GM21825 (cell line): Measurements from ENCODE around the gene TEK.

Experiments used
- ATAC-seq: cut with Tn5 transposase; IDR thresholded peaks from one replicate; pipeline ENCODE4 v1.9.1; 2021; ENCODE audit warnings: mild to moderate bottlenecking, moderate library complexity; ENCODE audit not compliant: unreplicated experiment

TEK gene

DNA sequence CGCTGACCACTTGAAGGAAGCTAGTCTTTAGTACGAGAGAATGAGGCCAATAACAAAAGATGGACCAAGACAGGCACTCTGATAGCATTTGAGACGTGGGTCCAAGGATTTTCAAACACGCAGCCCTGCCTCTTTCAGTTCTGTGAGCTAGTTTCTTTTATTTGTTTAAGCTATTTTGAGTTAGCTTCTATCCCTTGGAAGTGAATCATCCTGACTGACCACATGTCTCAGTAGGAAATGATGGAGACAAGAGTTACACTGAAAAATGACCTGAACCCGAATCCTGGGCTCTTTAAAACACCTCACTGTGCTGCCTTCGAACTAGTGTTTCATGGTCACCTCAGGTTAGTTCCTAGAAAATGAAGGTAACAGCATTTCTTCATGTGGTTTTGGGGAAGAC, 9.9 kb downstream of the TEK start:
- no peak for ATAC-seq

DNA sequence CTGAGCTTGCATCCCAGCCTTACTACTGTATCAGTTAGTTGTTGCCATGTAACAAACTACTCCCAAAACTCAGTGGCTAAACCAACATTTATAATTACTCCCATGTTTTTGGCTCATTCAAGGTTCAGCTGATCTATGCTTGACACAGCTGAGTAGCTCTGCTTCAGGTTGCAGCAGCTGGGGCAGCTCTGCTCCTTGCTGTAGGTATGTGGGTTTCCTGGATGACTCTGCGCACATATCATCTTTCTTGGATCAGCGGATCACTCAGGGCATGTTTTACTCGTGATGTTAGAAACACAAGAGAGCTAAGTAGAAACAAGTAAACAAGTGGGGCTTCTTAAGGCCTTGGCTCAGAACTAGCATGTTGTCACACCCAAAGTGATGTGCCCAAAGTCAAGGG, 15.1 kb downstream of the TEK start:
- ATAC-seq: no peak

DNA sequence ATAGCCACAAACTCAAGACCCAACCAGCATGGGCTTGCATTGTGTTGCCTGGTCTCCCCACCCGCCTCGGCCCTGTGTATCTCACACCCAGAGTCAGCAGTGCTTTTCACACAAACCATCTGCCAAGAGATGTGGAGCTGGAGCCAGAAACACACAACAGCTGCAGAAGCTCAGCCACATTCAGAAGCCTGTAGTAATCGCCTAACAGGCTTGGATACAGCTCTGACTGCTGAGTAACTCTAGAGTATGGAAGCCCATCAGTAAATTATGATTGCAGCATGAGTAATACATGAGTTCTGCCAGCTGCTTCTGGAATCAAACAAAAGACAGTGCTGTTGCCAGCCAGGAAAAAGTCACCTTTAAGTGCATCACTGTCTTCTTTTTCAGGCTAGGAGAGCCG, 16.0 kb downstream of the TEK start:
- no peak for ATAC-seq

DNA sequence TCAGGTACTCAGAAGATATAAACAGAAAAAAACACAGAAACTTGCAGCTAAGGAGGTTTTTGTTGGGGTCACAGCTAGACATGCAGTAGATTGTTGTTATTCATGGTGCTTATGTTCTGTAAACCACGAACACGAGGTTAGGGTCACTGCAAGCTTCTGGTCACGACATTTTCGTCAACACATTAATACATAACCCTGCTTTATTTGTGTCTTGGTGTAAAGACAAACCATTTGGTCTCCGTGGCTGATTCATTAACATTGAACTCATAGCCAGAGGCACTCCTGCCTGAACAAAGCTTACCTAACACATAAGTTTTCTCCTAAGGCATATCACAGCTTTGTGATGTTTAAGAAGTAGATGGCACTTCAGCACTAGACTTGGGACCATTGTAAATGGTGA, 16.9 kb downstream of the TEK start:
- no peak for ATAC-seq

DNA sequence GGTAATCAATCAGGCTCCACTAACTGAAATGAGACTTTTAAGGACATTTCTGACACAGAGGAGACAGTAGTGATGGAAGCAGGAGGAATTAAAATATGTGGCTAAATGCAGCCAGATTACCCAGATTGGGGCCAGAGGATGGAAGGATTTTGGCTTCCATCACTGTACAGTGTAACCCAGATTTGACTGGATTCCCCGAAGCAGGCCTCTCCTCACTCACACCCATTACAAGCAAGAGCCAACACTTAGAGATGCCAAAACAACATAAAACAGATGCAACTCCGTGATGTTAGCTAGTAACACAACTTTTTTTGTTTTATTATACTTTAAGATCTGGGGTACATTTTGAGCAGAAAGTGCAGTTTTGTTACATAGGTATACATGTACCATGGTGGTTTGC, 17.6 kb downstream of the TEK start:
- ATAC-seq: no peak

DNA sequence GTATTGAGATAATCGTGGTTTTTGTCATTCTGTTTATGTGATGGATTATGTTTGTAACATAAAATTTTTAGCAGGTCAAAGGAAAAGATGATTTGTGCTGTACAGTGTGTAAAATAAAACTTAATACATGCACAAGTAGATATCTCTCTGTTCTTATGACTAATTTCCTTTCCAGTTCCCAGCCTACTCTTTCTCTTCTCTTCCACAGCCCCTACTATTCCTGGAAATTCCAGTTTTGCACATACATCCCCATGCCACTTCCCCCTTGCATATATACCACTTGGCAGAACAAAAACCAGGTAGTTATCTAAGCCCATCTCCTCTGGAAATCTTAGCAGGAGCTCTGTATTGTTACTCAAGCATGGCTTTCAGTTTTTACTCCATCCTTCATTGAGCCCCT, 20.2 kb downstream of the TEK start:
- ATAC-seq: no peak

DNA sequence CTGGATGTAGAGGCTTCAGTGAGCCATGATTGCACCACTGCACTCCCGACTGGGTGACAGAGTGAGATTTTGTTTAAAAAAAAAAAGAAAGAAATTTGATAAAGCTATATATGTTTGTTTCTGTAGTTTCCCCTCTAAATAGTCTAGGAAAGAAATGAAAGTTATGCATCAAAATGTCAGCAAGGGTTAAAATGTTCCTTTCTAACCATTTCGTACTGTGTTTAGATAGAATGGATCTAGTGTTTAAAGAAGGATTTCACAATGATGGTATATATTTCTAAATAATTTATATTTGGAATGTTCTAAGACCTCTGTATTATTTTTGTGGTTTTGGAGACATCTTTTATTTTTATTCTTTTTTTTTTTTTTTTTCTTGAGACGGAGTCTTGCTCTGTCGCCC, 22.7 kb downstream of the TEK start:
- no peak for ATAC-seq

DNA sequence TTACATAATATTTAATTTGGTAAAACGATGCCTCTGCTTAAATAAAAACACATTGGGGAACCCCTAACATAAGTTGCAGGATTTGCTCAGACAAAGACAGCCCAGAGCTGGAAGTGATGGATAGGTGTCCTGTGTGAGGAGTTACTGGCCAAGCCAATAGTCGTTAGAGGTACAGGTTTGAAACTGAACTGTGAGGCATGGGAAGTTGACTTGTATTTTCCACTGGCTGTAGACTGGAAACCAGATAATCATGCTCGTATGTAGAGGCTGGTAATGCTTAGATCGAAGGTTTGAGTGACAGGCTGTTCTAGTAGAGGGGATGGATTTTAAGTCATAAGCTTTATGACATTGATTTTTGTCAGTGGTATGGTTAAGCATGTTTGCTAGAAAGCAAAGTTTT, 24.8 kb downstream of the TEK start:
- ATAC-seq: no peak

DNA sequence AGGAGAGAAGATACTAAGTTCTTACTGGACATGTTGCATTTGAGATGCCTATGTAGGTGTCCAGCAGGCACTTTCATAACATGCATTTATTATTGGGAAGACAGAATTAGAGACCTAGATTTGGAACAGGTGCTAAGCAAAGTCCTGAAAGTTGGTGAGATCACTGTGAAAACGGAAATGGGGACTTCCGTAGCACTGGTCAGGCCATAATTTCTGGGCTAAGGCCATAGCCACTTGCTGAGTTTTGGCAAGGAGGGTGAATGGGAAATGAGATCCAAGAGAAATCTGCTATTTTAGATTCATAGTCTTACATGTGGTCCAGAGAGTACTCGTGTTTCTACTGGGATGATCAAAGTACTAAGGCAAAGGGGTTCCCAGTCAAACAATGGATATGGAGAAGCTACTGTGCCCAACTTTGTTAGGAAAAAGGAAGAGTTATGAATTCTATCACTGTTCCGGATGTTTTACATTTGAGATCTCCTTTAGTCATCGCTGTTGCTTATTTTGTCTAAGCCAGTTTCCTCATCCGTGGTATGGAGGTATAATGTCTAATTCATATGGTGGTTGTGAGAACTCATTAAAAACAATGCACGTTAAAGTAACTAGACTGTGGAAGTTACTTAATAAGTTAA, 33.4 kb downstream of the TEK start:
- ATAC-seq: no peak

DNA sequence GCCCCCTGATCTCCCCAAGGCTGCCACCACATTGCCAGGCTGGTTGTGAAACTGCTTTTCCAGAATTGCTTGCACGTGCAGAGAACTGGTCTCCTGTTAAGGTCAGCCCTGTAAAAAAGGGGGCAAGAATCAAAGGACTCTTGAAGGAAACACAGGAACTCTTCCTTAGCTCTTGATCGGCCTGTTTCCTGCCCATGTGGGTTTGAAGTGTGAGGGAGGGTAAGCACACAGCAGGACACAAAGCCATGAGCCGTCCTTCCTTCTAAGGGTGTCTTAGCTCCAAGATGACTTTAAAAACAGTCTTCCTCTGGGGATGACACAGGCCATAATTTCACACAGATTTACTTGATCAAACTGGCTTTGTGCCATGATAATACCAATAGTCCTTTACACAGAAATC, 36.1 kb downstream of the TEK start:
- no peak for ATAC-seq

DNA sequence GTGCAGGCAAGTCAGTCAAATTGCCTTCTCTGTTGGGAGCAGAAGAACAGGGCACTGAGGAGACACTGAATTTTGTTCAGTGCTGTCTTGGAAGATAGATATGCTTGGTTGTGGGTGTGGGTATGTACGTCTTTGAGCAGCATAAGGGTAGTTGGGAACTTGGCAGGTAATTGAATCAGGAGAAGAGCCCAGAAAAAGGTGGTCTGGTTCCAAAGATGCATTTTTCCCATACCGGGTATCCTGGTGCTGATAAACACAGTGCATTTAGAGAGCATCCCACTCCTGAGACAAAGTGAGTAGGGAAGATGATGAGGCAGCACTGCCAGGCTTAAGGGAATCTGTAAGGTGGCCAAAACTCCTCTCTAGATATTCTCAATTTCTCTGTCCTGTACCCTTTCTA, 40.6 kb downstream of the TEK start:
- no peak for ATAC-seq

DNA sequence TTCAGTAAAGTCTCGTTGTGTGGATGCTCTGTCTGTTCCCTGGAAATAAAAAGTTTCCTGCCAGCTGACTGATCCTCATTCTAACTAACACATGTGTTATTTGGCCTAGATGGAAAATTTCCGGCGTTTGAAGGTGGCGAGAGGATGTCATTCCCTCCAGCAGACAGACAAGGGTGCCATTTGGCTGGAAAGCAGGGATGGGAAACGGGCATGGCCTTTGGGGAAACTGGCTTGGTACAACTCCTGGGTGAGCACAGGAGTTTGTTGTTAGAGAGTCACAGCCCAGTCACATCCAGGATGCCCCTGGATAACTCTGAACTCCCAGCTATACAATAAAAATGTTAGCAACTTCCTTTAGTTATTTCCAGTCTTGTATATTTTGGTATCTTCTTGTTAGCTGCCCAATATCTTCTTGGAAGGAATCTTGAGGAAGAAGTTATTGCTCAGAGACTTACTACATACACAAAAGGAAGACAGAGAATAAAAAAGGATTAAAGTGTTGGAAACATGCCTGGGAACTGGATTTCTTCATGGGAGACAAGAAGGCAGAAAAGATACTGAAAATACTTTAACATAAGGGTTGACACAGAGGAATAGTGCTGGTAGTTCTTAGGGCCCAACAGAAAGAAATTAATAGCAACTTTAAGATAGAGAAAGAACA, 41.9 kb downstream of the TEK start:
- no peak for ATAC-seq

DNA sequence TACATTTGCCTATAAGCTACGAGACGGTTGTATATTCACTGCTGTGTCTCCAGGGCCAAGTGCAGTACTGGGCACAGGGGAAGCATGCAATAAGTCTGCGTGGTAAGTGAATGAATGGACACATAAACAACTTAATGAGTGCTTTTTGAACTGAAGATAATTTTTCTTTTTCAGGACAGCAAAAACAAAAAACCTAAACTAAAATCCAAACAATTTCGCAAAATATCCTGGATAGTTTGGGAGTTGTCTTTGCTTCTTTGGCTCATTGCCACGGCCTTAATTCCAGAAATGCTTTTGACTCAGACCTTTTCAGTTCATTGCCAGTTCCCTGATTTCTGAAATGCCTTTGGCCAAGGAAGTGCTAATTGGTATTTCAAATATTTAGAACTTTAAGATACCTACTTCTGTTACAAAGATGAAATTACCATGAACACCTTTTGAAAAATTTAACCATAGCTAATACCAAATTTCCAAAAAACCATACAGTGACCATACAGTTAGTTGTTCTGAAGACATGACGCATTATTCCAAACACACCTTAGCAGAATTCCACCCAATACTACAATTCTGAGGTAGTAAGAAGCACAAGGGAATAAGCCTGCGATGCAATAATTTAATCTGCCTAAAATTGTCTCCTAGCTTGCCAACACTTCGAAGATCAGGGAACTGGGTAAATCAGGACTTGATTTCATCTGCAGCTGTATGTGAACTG, 42.8 kb downstream of the TEK start:
- no peak for ATAC-seq

DNA sequence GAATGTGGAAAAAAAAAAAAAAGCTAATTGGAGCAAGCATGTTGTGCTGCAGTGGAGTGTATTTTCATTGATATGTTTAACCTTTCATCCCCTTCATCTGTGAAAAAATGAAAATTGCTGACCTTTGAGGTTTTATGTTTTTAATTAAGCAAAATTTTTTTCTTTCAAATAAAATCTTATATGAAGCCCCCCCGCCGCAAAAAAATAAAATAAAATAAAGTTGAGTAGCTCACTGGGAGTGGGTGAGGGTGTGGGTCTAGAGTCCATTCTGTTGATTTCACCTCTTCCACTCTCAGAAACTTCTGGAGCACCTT, 43.3 kb downstream of the TEK start:
- ATAC-seq: no peak

DNA sequence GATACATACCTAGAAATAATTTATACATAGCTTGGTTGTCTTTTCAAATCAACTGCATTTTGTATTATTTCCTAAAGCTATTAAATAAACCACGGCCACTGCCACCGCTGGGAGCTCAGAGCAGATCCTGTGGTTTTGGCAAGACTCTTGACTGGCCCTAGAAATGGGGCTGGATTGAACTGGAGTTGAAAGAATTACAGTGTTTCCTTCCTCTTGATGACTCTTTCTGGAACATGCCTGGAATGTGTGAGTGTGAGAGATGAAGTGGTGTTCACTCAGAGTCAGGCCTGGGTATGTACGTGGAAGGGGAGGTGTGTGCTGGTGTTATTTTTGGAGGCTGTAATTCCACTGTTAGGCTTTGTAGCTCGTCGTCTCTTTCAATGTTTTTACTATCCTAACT, 45.9 kb downstream of the TEK start:
- ATAC-seq: no peak

DNA sequence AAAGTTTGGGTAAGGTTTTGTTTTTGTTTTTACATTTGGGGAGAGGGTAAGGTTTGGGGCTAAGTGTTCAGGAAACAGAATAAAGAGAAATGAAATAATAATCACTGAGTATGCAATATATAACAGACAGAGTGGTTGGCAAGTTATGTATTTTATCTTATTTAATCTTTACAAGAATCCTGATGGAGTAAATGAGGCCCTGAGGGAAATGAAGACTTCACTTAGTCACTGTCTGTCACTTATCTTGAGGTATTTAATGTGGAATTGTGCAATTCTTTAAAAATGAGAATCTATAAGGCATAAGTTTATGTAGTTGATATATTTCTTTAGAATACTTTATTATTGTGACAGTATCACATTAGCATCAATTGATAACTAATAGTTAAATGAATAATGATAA, 48.1 kb downstream of the TEK start:
- ATAC-seq: no peak

DNA sequence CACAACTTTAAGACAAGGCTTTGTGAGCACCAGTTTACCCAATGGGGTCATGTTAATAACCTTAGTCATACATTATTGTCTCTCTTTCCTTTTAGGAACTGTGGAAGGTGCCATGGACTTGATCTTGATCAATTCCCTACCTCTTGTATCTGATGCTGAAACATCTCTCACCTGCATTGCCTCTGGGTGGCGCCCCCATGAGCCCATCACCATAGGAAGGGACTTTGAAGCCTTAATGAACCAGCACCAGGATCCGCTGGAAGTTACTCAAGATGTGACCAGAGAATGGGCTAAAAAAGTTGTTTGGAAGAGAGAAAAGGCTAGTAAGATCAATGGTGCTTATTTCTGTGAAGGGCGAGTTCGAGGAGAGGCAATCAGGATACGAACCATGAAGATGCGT, 48.7 kb downstream of the TEK start:
- no peak for ATAC-seq

DNA sequence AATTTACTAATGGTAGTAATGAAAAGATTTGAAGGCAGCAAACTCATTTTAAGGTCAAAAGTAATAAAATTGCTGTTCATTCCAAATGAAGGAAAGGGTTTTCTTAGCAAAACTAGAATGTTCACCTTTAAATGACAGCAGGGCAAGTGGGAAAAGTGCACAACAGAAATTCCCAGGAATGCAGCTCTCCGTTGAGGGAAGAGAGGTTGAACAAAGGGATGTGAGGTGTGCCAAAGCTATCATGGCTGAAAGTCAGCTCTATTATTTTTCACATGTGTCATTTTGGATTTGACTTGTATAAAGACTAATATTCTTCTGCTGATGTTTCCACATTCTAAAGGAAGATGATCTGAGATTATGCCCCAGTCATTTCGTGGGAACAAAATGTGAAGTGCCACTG, 51.6 kb downstream of the TEK start:
- ATAC-seq: no peak

DNA sequence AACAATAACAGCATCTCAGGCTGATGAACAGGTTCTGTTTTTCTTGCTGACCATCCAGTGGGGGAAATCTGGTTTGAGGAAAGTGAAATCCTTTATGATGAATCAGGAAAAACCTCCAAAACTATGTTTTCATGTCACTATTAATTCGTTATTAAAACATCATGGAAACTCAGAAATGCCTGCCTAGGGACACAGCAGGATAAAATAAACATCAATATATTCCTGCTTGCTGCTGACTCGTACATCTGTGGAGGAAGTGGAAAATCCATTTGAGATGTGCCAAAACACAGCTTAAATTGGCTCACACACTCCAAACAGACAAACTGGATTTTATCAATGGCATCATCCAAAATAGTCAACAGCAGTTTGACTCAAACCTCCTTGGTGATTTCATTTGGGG, 53.0 kb downstream of the TEK start:
- no peak for ATAC-seq

DNA sequence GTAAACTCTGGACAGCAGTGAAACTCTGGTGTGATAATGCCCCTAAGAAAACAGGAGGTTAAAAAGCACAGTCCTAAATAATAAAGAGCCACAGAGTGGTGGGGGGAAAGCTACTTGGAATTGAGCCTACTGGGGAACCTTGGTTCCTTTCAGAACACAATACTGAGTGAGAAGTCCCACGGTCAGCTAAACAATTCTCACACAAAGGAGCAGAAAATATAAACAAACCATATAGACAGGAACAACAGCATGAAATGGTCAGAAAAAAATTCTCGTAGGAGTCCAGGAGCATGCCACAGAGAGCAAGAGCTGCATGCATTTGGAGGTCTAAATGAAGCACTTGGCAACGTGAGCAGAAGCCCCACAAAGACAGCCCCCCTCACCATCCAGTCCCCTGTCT, 56.0 kb downstream of the TEK start:
- no peak for ATAC-seq

DNA sequence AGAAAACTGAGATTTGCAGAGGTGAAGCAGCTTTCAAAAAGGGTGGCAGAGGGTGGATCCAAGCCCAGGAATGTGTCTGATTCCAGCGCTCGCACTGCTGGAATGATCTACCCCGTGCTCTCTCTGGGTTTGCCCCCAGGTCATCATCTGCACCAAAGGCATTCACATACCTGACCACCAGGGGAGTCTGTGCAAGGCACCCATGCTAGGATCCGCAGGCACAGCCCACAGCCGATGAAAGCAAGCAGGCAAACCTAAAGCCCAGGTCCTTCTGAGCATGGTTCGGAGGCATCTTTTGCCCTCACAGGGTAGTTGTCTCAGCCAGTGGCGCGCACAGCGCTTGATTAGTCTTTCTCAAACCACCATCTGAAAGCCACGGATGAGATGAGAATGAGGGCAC, 56.6 kb downstream of the TEK start:
- no peak for ATAC-seq

DNA sequence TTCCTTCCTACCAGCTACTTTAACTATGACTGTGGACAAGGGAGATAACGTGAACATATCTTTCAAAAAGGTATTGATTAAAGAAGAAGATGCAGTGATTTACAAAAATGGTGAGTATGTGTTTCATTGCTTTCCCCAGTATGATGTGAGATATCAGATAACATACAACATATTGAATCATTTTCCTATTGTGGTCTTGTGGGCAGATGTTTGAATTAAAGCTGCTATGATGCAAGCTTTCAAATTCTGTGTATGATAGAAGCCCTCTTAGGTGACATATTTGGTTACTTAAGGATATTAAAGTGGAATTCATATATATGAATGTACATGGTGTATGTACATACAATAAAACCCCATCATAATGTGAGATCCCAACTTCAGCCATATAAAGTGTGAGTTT, 59.5 kb downstream of the TEK start:
- no peak for ATAC-seq

DNA sequence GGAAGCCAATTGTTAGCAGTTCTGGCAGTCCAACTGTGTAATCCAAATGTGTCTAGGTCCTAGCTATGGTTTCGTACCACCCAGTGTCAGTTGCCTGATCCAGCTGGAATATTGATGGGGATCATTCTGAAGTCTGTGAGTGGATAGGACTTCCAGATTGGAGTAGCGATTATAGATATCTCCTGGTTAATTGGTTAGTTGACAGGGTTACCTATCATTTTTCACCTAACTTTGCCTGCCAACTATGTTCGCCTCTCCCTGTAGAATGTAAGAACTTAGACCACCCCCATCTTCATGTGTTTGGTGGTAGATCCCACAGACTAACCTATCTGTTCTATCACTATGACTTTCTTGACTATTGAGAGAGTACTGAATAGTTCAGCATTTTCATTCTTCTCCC, 59.9 kb downstream of the TEK start:
- ATAC-seq: no peak
